Tibial artery (tissue), 4 donors: ENCODE results near the gene GLCCI1.

Source experiments
- DNase-seq, 2 donors: peaks; one replicate each; pipeline ENCODE4 v3.0.0-alpha.2; 2019
- H3K27ac ChIP-seq, 2 donors: fragments of 200-600 bp; sonication (generic) in 1 of 2; 1 replicate in 1 of 2; 2 replicates in 1 of 2; pipeline ENCODE4 v1.5.1; 2018 to 2019; ENCODE audit warnings: mild to moderate bottlenecking in 1 of 2
- H3K27me3 ChIP-seq, 2 donors: fragments of 200-600 bp; sonication (generic) in 1 of 2; one replicate each; pipeline versions ENCODE4 v1.5.1 to v1.6.0; 2016 to 2019
- H3K36me3 ChIP-seq, 3 donors: fragments of 200-600 bp; sonication (generic) in 2 of 3; one replicate each; pipeline ENCODE4 v1.5.1; 2016 to 2019; ENCODE audit warnings: mild to moderate bottlenecking in 2 of 3
- H3K4me1 ChIP-seq, 4 donors: fragments of 200-600 bp; sonication (generic) in 2 of 4; 1 replicate in 3 of 4; 2 replicates in 1 of 4; pipeline ENCODE4 v1.5.1; 2016 to 2019
- H3K4me3 ChIP-seq, 2 donors: fragments of 200-600 bp; sonication (generic) in 1 of 2; 1 replicate in 1 of 2; 2 replicates in 1 of 2; pipeline ENCODE4 v1.5.1; 2018 to 2019; ENCODE audit warnings: mild to moderate bottlenecking in 2 of 2
- H3K9me3 ChIP-seq, 3 donors: fragments of 200-600 bp; sonication (generic) in 1 of 3; one replicate each; pipeline ENCODE4 v1.5.1; 2016 to 2019
- CTCF ChIP-seq, 2 experiments: fragments of 200-600 bp in 1 of 2; fragments of 450-650 bp in 1 of 2; IDR thresholded peaks; one replicate each; pipeline ENCODE4 v1.5.1; 2017 to 2019; ENCODE audit warnings: antibody characterized with exemption in 2 of 2, mild to moderate bottlenecking in 1 of 2, moderate library complexity in 1 of 2
- intact Hi-C: fragments of 100-400 bp; cut with DNase I; formaldehyde crosslinking; loops from one replicate; pipeline ENCODE4 v1.15.0; 2023; ENCODE audit warnings: low total_unique reads

Gene GLCCI1

GRCh38 chr7:8015746-8016120, 47.1 kb downstream of the GLCCI1 start:
- Histone ChIP-seq H3K27ac (no peak overlapping the region), H3K9me3 (no peaks in the 10 kb centered on the region), H3K27me3 (no peaks in the 10 kb centered on the region), H3K36me3 (peaks cover 0 to 3% (median 0%) of the 10 kb centered on the region in 3 donors), H3K4me3 (no peak overlapping the region), H3K4me1 (no peaks in the 10 kb centered on the region)
- no peak for TF ChIP-seq CTCF (IDR thresholded peaks at IDR 0.05)
- intact Hi-C loops, result no loop called here
- no peak for DNase-seq

GRCh38 chr7:8017423-8017822, 48.8 kb downstream of the GLCCI1 start:
- DNase-seq, result no peak
- intact Hi-C loops, result no loop called here

GRCh38 chr7:8018961-8019360, 50.4 kb downstream of the GLCCI1 start:
- Histone ChIP-seq H3K36me3 (peaks cover 5 to 13% (median 12%) of the 10 kb centered on the region in 3 donors), H3K27me3 (no peaks in the 10 kb centered on the region), H3K4me1 (no peaks in the 10 kb centered on the region), H3K4me3 (no peak overlapping the region), H3K9me3 (no peaks in the 10 kb centered on the region), H3K27ac (no peak overlapping the region)
- no peak for DNase-seq
- intact Hi-C loops, result no loop called here
- TF ChIP-seq CTCF (IDR thresholded peaks at IDR 0.05), result no peak

More at GRCh38 chr7:8017423-8017822, 48.8 kb downstream of the GLCCI1 start:
- Histone ChIP-seq H3K4me1 (no peaks in the 10 kb centered on the region), H3K27me3 (no peaks in the 10 kb centered on the region), H3K4me3 (no peak overlapping the region), H3K27ac (no peak overlapping the region), H3K9me3 (no peaks in the 10 kb centered on the region), H3K36me3 (peaks cover 0 to under 1% (median 0%) of the 10 kb centered on the region in 3 donors)
- TF ChIP-seq CTCF (IDR thresholded peaks at IDR 0.05), result no peak

- intact Hi-C loops, result no loop called here
- Histone ChIP-seq H3K9me3 (peaks cover 0 to 4% (median 0%) of the 10 kb centered on the region in 3 donors), H3K27me3 (no peaks in the 10 kb centered on the region), H3K36me3 (peaks cover 21 to 32% (median 24%) of the 10 kb centered on the region in 3 donors), H3K4me1 (no peaks in the 10 kb centered on the region), H3K4me3 (no peak overlapping the region), H3K27ac (no peak overlapping the region)
- TF ChIP-seq CTCF (IDR thresholded peaks at IDR 0.05), result no peak
- DNase-seq, result no peak
Observed at GRCh38 chr7:8022628-8023027, 54.0 kb downstream of the GLCCI1 start.

GRCh38 chr7:8035192-8035591, 66.6 kb downstream of the GLCCI1 start:
- TF ChIP-seq CTCF (IDR thresholded peaks at IDR 0.05), result no peak
- H3K27ac ChIP-seq, result no peak overlapping the region
- H3K36me3 ChIP-seq, result peaks cover 4 to 19% (median 5%) of the 10 kb centered on the region in 3 donors

More at GRCh38 chr7:8035192-8035591, 66.6 kb downstream of the GLCCI1 start:
- intact Hi-C loops, result no loop called here
- H3K27me3 ChIP-seq, result no peaks in the 10 kb centered on the region
- H3K4me1 ChIP-seq, result no peaks in the 10 kb centered on the region
- H3K4me3 ChIP-seq, result no peak overlapping the region
- peaks cover 0 to 10% (median 10%) of the 10 kb centered on the region in 3 donors for H3K9me3 ChIP-seq
- DNase-seq, result no peak
